Inflammatory macrophage treated with lipopolysaccharide for 1 hour (primary cell): ENCODE measurements around the gene SAP30.

Source experiments
- DNase-seq, 2 donors: peaks; one replicate each; pipeline ENCODE4 v3.0.0-alpha.2; 2020 to 2022

SAP30 gene

GRCh38 chr4:173370477-173371291 is at the start of gene SAP30:
Gene SAP30 (plus strand): TSS chr4:173370954. CDS start chr4:173371183, 229 bp downstream.
- DNase-seq, result peak; percentile 96 to 98

DNA sequence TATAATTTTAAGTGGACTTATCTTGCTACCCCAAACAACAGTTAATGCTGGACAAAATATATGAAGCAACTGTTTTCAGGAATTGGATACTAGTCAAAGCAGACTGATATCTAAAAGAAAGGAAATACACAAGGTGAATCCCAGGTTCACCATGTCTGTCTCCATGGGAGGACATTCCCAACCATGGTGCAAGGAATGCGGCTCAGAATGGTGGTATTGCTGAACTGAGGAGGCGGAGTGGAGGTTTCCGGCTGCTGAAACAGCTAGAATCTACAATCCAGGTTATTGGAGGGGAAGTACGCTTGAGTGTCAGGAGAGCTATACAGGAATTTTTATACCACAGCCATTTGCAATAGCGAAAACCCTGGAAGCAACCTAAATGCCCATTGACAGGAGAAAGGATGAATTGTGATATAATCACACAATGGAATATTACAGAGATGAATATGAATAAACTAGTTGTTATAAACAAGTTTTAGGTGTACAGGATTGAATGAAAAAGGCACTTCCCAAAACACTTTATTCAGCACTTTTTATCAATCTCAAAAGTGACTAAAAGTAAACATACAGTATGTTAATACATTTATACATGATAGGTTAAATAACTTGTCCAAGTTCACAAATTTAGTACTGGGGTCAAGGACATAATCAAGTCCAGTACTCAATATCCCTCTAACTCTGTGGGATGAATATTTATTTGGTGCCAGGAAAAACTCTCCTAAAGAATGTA is 45.6 kb upstream of the SAP30 start:
- no peak for DNase-seq

- DNase-seq, result no peak
Measured at GRCh38 chr4:173328236-173328901, 42.4 kb upstream of the SAP30 start.

GRCh38 chr4:173330590-173330989 is 40.2 kb upstream of the SAP30 start:
- DNase-seq, result no peak

GRCh38 chr4:173332021-173332487 is 38.7 kb upstream of the SAP30 start:
- peak in 1 of 2 donors; percentile 11 for DNase-seq

DNA sequence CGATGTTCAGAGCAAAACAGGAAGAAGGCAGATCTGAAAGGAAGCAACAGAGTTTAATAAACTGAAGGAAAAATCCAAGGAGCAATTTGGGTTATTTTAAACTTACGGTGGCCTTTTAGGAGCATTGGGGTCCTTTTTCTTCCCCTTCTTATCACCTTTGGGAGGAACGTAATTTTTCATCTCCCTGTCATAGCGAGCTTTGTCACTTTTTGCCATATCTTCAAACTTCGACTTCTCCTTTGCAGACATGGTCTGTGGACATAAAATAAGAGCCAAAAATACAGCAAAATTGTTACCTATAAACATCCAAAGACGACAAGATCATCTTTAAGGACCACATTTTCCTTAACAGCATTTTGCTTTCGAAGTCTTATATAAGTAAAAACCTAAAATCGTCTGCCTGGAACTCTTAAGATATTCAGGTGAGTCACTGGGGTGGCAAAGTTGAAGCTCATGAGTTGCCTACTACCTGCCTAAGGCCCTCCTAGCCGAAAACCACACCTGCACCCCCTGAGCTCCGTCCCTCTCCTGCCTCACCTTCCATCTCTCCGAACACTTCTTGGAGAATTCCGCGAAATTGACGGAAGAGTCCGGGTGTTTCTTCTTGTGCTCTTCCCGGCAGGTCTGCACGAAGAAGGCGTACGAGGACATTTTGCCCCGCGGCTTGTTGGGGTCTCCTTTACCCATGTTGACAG is 37.6 kb upstream of the SAP30 start:
- no peak for DNase-seq

GRCh38 chr4:173333658-173334084 is 37.1 kb upstream of the SAP30 start:
- peak; percentile 57 to 69 for DNase-seq

GRCh38 chr4:173334085-173334890 is 36.5 kb upstream of the SAP30 start, which contains the start of gene HMGB2:
Gene HMGB2 (minus strand): TSS chr4:173334358. CDS start chr4:173333649, 709 bp downstream.
- DNase-seq, result peak; percentile 99

- peak; percentile 52 to 65 for DNase-seq
Measured at GRCh38 chr4:173334891-173335752, 35.6 kb upstream of the SAP30 start.

DNA sequence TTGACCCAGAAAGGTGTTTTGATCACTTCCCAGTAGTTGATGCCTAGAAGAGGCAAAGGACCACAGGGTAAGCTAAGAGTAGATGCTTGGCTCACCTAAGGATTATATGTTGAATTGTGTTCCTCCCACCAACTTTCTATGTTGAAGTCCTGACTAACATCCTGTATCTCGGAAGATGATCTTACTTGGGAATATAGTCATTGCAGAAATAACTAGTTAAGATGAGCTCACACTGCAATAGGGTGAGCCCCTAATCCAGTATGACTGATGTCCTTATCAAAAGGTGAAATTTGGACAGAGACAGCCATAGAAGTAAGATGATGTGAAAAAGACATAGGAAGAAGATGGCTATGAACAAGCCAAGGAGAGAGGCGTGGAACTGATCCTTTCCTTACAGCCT is 33.3 kb upstream of the SAP30 start:
- DNase-seq, result no peak

DNA sequence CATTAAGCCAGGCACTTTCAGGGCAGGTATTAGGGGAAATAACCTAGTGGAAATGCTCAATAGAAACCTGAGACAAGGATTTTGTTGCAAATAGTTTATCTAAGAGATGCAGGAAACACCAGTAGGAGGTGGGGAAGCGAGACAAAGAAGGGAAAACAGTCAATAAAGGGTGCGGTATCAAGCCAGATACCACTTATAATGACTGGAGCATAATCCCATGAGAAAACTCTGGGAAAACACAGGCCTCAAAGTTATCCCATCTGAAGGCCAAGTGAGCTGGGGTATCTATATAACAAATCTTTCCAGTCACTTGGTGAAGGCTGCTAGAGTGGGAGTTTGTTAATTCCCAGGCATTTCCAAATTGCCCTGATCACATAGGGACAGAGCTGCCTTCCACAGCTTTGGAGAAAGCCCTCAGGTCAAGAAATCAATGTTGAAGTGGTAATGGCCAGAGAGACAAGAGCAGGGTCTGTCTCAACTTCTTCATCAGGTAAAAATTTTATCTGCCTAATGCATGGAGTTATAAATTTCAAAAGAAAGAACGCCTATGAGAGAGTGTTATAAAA is 26.8 kb upstream of the SAP30 start:
- DNase-seq, result no peak

- DNase-seq, result no peak
Measured at GRCh38 chr4:173345648-173346047, 25.1 kb upstream of the SAP30 start.

DNA sequence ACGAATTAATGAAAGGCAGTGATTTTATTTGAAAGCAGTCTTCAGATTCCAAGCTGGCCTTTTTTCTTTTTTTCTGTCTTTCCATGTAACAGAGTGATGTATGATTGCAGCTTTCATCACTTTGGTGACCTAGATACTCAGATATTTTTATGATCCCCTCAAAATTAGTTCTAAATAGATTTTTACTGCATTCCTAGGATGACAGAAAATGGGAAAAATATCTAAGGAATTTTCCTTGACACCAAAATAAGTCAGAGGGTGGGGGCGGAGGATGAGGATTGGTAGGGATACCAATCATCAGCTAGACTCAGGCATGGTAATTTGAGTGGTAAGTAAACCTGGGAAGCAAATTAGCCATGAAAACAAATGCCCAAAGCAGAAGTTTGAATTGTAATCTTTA is 24.7 kb upstream of the SAP30 start:
- no peak for DNase-seq

GRCh38 chr4:173347467-173347866 is 23.3 kb upstream of the SAP30 start:
- no peak for DNase-seq

GRCh38 chr4:173357939-173358338 is 12.8 kb upstream of the SAP30 start:
- no peak for DNase-seq

DNA sequence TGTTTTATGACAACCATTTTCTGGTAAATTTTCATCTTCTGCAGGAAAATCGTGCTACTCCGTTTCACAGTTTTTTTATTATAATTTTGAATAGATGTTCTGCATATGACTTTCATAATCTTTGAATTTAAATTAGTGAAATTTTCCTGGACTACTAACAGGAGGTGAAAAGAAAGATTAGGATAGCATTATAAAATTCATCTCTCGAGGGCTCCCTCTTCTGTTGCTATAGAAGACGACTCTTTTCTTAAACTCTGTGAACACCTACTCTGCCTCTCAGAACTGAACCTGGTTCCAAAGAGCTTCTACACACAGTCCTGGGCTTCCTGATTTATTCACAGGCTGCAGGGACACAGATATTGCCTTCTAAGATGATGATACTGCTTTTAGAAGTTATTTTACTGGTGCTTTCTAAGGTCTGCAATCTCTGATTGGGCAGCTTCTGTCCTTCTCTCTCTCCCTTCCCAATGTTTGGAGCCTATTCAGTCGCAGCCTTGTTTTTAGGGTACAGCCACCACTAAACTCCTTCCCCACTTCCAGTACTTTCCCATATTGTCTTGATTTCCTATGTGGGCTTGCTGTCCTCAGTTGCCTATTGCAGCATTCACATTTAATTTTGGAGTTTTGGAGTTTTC is 10.1 kb upstream of the SAP30 start:
- no peak for DNase-seq

- no peak for DNase-seq
Measured at GRCh38 chr4:173362666-173363065, 8.1 kb upstream of the SAP30 start.

GRCh38 chr4:173365359-173365996 is 5.3 kb upstream of the SAP30 start:
- no peak for DNase-seq

DNA sequence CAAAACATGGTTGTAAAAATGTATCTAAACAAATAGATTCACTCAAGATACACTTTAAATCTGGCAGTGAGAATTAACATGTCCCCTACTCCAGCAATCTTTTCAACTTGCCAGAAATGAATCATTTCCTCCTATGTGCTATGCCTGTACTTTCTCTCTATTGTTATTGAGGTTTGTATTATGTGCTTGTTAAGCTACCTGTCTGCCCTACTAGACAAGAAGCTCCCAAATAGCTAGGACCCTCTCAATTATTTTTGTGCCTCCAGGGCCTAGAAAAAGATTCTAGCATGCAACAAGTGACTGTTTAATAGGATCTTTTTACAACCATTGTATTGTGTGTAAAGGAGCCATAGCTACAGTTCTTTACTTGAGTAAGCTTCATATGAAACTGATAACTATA is 3.5 kb upstream of the SAP30 start:
- no peak for DNase-seq
